ENCODE measurements around the gene ABLIM1.

The ABLIM1 gene

DNA sequence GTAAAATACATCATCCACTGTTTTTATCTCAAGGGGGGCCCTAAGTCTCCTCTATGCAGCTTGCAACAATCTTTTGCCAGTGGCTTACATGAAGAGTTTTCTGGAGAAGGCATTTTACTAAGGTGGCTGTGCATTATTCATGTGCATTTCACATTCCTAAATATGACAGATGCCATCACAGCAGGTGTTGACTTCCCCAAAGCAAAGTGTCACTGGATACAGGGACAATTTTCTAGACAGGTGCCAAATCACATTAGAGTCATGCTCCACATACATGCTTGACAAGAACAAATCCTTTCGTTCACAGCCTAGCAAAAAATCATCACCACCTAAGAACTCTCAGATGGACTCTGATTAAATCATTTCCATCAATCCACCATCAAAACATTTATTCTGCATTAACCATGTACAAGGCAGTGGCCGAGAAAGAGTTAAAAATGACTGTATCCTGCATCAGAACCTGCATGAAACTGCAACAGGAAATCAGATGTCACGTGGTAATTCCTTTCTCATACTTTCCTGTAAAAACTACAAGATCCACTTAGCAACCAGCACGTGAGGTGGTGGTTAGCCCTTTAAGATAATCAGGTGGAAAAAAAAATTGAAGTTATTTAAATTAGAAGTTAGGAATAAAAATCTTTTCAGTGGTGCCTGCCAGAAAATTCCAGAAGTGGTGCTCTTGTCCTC is 165.6 kb downstream of the ABLIM1 start:
- no peak for DNase-seq
- in situ Hi-C loops (cut with HindIII; ENCODE audit: low pct_ligation_motif_present, low pct_unique_long_range_greater_than_20kb, low sequenced_read_pairs): no loop called here

DNA sequence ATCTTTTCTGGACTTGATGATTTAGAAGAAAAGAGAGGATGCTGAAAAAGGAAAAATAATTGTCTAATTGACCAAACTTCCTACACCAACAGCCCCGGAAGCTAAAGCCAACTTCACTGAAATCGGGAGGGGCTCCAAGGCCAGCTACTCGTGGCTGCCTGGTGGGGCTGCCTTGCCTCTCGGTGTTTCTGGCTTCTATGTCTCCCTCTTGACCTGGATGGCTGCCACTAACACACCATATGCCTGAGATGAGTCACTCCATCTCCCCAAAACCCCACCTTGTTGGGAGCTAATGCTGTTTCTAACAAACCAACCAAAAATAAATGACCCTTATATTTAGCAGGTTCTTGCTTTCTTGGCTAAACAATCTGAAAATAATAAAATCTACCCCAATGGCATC is 166.1 kb downstream of the ABLIM1 start:
- in situ Hi-C loops (cut with HindIII; ENCODE audit: low pct_ligation_motif_present, low pct_unique_long_range_greater_than_20kb, low sequenced_read_pairs): no loop called here
- DNase-seq: no peak

DNA sequence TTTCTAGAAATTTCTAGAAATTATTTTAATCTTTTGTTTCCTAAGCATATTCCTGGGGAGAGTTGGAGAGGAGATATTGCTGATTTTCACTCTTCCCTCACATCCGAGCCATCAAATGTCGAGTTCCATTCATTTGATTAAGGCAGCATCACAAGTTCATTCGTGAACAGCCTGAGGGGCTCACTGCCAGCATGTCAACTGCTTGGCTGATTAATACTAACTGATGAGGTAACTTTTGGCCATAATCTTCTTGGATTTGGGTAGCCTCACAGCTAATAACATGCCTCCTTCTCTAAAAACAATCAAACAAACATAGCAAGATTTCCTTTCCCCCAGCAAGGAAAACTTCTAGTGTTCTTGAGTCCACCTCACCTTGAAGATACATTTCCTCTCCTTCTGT is 166.7 kb downstream of the ABLIM1 start:
- DNase-seq: no peak
- in situ Hi-C loops (cut with HindIII; ENCODE audit: low pct_ligation_motif_present, low pct_unique_long_range_greater_than_20kb, low sequenced_read_pairs): no loop called here

DNA sequence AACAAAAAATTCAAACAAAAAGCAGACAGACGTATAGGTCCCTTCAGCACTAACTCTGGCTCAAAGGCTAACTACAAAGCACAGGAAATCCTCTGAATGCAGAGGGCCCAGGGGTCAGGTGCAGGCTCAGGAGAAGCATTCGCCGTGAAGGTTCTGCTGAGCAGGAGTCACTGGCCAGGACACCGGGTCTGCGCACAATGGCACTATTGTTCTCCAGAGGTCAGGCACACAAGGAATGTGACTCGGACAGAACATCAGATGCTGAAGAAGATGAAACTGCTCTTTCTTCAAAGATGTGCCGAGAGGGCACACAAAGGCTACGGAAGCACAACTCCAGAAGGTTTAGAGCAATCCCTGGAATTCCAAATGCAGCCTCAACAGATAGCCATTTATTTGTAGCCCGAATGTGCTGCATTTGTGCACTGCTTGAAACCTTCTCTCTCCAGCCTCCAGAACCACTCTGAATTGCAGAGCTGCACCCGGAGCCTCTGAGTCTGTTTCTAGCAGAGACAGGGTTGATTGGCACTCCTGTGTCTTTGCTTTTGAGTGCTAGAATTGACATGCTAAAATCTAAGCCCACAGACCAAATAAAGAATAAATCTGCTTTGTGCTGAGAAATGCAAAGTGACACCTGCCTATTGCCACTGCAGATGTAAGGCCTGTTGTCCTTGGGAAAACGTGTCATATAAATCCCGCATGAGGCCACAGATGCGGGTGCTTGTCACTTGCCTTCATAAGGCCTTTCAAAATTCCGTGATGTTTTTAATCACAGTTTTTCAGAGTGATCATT is 168.4 kb downstream of the ABLIM1 start:
- DNase-seq: no peak
- in situ Hi-C loops (cut with HindIII; ENCODE audit: low pct_ligation_motif_present, low pct_unique_long_range_greater_than_20kb, low sequenced_read_pairs): no loop called here

DNA sequence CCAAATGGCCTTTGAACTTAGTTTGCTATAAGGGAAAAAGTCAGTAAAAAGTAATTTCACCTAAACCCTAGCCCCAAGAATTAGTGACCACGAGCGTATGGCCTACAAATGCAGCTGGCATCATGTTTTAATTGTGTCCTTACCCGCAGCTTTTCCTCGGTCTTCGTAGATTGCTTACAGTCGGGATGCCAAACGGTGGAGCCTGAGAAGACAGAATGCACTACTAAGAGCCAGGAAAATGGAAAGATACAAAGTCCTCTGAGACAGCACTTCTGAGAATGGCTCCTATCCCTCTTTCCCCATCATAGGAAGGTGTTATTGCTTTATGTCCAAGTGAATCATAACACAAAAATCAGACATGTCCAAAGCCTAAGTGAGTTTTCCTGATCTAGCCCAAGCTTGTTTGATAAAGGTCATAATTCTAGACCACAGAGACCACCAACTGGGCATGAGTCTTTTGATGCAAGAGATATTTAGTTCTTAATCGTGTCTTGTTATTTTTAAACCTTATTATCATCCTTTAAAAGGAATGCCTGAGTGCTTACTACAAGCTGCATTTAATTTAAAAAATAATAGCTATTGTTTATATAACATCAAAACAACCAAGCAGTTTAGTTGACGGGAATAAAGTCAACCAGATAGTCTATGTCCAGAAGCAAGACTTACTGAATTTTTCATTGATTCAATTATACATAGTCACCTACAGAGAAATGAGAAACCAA is 170.1 kb downstream of the ABLIM1 start:
- in situ Hi-C loops (cut with HindIII; ENCODE audit: low pct_ligation_motif_present, low pct_unique_long_range_greater_than_20kb, low sequenced_read_pairs): no loop called here
- no peak for DNase-seq

DNA sequence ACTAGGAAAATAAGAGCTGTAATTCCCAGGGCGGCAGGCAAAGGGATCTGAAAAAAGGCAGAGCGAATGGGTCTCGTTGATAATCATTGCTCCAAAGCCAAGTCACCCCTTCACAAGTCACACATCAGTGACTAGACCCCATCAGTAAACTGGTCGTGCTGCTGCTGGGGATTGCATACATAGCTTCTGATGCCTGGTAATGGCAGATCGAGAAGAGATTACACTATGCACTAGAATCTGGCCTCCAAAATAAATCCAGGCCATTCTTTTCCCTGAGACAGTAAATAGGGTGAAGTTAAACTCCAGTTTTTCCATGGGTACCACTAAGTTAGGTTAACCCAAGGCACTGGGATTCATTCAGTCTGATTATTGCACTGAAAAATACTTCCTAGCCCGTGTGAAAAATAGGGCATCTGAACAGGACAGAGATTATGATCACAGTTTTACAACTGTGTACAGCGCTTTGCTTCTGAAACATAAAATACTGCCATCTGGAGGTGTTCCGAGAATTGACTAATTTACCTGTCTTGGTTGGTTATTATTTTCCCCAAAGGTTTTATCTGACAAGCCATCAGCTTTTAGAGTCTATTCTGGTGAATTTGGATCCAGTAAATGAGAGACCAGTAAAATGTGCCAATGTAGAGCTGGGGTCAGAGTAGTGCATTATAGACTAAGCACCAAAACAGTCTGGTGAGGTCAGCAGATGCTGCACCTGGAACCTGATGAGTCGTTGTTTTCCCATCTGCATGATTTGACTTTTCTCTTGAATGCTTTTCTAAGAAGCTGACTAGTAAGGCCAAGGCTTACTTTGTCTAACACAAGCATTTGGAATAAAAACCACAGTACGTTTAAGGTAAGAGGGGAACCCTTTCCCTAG is 170.9 kb downstream of the ABLIM1 start:
- peak; percentile 70 for DNase-seq
- in situ Hi-C loops (cut with HindIII; ENCODE audit: low pct_ligation_motif_present, low pct_unique_long_range_greater_than_20kb, low sequenced_read_pairs): no loop called here

DNA sequence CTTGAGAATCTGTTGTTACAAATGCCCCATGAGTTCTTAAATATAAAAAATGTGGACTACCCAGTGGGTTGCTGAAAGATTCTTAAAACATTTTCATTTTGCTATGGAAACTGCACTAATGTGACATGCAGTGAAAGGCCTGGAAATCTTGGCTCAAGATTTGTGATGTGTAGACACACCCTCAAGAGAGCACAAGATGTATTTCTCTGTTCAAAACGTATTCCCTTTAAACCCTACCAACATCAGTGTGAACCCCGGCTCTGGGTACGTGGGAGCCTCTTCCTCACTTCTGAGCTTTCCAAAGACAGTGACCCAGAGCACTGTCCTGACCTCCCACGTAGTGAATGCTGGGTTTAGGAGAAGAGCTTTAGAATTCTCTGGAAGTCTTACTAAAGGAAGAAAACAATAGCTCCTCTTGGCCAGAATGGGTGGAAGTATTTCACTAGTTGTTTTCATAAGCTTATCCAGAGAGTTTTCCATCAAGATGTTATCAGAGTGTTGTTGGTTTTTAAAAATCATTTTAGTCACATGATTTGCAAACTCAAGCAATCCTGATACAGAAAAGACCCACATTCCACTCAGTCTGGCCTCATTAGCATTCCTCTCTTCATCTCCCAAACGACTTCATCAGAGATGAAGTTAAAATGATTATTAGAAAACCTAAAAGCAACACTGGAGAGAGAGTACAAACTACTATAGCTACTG is 172.2 kb downstream of the ABLIM1 start:
- in situ Hi-C loops (cut with HindIII; ENCODE audit: low pct_ligation_motif_present, low pct_unique_long_range_greater_than_20kb, low sequenced_read_pairs): no loop called here
- no peak for DNase-seq

DNA sequence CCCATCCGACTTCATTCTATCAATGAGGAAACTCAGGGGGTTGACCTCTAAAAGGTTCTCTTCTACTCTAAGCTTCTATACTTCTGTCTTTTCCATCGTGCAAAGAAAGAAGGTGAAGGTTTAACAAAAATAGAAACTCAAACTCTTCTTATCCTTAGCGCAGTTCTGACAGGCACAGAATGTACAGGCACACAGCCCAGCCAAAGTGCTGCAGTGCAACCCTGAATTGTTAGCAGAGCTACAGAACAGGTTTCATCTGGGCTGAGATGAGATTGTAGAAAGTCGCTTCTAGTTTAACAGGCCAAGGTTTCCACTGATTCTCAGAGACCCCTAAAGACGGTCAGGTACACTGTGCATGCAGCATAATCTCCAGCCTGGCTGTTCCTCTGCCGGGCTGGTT is 174.5 kb downstream of the ABLIM1 start:
- DNase-seq: no peak

DNA sequence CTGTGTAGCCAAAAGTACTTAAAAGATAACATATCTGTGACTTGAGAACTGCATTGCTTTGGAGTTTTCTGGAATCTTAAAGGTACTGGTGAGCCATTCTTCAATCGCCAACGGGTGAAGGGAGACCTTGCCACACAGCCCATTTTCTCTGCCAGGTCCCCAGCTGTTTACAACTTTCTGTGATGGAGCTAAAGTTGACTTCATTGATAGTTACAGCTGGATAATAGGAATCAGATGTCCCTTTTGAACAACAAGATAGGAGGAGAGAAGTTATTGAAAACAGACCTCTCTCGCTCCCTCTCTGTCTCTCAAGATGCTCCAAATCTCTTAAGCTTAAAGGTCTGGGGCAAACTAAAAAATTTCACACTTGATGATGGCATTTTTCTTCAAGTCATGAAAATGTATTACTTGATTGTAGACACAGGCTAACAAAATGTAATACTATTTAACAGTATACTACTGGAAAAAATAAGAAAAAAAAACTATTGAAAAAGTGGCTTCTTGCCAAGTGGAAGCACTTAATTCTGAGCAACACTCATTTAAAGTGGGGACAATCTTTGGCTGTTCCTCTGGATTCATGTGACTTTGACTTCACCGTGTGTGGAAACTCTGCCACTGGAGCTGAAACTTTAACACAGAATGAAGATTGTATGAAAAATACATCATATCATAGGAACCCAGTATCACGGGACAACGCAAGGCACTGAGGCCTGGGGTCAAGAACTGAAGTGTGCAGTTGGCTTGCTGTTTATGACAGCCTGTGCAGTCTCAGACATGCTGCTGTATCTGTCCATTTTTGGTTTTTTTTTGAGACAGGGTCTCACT is 175.4 kb downstream of the ABLIM1 start:
- in situ Hi-C loops (cut with HindIII; ENCODE audit: low pct_ligation_motif_present, low pct_unique_long_range_greater_than_20kb, low sequenced_read_pairs): no loop called here
- DNase-seq: no peak

More for the DNA sequence above, 174.5 kb downstream of the ABLIM1 start:
- in situ Hi-C loops (cut with HindIII; ENCODE audit: low pct_ligation_motif_present, low pct_unique_long_range_greater_than_20kb, low sequenced_read_pairs): no loop called here

DNA sequence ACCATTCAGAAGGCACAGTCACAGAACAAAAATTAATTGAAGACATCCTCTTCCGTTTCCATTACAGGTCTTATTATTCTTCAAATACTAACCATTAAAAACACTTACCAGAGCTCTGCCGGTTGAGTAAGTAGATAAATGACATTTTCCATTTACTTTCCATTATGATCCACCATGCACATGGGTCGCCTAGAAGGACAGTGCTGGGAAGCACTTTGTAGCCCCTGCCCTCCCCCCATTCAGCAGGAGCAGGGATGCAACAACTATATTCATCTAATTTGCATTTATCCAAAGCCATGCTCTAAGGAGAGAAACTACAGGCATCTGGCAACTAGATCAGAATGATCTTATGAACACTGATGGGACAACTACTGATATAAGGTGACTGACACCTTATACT is 177.0 kb downstream of the ABLIM1 start:
- DNase-seq: no peak
- in situ Hi-C loops (cut with HindIII; ENCODE audit: low pct_ligation_motif_present, low pct_unique_long_range_greater_than_20kb, low sequenced_read_pairs): no loop called here

DNA sequence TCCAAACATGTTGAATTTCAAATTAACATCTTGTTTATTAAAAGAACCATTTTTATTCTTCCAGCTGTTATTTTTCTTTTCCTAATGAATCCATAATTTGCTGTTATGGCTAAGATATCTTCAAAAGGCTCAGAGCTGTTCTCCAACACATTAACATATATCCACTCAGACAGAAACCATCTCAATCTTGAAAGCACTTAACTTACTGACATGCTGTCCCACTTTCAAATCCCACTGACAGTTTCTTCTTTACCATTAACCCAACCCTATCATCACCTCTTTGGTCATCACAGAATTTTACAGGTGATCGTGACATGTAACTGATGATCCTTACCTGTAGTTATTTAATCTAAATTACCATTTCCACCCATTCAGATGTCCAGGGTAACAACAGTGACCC is 178.2 kb downstream of the ABLIM1 start:
- in situ Hi-C loops (cut with HindIII; ENCODE audit: low pct_ligation_motif_present, low pct_unique_long_range_greater_than_20kb, low sequenced_read_pairs): no loop called here
- DNase-seq: no peak

DNA sequence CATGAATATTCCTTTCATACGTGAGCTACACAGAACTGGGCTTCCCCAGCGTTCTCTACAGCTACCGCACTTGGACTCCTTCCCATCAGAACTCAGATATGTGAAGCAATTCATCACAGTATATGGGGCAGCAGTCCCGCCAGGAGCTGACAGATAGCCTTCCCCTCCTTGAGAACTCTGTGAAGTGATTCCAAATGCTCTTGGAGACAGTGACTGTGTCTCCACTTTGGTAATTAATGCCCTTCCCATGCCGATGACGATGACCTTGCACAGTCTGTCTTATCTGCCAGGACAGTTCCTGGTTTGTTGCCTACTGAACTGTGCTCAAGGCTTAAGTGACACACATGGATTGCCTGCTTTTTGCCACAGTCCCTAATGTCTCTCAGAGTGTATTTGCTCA is 178.8 kb downstream of the ABLIM1 start:
- in situ Hi-C loops (cut with HindIII; ENCODE audit: low pct_ligation_motif_present, low pct_unique_long_range_greater_than_20kb, low sequenced_read_pairs): no loop called here
- no peak for DNase-seq

DNA sequence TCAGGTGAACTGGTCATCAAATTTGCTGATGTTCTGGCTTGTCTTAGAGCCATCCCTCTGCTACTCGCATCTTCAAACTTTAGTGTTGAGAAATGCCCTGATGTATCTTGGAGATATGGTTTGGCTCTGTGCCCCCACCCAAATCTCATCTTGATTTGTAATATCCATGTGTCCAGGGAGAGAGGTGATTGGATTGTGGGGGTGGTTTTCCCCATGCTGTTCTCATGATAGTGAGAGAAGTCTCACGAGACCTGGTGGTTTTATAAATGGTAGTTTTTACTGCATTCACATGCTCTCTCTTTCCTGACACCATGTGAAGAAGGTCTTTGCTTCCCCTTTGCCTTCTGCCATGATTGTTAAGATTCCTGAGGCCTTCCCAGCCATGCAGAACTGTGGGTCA is 179.8 kb downstream of the ABLIM1 start:
- in situ Hi-C loops (cut with HindIII; ENCODE audit: low pct_ligation_motif_present, low pct_unique_long_range_greater_than_20kb, low sequenced_read_pairs): no loop called here

DNA sequence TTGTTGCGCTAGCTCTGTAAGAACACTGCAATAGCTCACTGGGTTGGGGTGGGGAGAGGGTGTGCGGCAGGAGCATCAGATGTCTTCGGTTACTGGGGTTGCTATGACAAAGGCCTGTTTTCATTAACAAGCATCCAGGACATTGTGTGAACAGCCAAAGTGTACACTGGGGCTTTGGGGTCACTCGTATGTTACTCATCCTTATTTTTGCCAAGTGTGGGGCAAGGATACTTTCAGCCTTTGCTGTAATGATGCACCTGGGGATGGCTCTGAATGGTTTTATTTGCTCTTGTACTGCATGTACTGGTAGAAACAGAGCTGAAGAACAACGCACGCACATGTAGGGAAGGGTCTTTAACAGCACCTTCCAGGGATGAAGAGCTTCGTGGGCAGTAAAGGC is 180.8 kb downstream of the ABLIM1 start:
- no peak for DNase-seq
- in situ Hi-C loops (cut with HindIII; ENCODE audit: low pct_ligation_motif_present, low pct_unique_long_range_greater_than_20kb, low sequenced_read_pairs): no loop called here

More for the DNA sequence above, 179.8 kb downstream of the ABLIM1 start:
- DNase-seq: no peak

DNA sequence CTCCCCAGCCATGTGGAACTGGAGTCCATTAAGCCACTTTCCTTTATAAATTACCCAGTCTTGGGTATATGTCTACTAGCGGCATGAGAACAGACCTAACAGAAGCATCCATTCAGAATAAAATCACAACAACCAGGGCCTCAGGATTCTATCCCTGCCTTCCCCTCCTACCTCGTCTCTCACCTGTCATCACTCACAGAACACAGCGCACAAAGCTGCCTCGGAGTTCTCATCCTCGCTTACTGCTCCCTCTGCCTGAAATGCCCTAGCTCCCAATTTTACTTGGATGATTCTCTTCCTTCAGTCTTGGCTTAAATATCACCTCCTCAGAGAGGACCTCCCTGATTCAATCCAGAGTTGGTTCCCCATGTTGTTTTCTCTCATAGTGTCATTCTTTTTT is 183.1 kb downstream of the ABLIM1 start:
- in situ Hi-C loops (cut with HindIII; ENCODE audit: low pct_ligation_motif_present, low pct_unique_long_range_greater_than_20kb, low sequenced_read_pairs): no loop called here
- DNase-seq: no peak

DNA sequence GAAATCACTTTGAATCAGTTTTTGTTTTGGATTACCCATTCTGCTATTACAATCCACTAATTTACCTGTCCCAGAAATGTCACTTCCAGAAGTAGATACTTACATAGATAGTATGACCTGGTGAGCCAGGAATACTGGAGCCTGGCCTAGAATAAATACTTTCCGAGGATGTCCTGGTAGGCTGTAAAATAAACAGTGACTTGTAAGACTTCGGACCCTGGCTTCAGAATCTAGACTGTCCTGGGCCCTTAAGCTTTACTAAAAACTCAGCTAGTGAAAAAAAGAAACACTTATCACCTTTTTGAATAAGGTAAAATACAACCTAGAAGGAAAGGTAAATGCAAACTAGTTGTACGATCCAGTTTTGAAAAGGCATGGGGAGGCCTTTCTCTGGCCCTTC is 184.3 kb downstream of the ABLIM1 start:
- DNase-seq: no peak
- in situ Hi-C loops (cut with HindIII; ENCODE audit: low pct_ligation_motif_present, low pct_unique_long_range_greater_than_20kb, low sequenced_read_pairs): no loop called here

DNA sequence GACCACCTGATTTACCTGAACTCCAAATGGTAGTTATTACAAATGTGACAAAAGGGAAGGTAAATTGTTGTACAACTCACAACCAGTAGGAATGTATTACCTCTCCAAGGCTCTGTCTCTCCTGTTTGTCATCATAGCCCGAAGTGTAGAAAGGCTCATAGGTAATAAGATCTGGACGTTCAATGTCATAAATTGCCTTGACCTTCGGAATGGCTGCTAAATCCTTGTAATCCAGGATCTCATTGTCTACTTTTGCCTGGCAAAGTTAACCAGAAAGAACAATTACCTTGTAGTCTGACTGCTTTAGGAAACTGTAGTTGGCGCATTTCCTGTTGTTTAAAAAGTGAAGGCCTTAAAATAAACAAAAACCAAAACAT is 185.2 kb downstream of the ABLIM1 start:
- no peak for DNase-seq
- in situ Hi-C loops (cut with HindIII; ENCODE audit: low pct_ligation_motif_present, low pct_unique_long_range_greater_than_20kb, low sequenced_read_pairs): no loop called here

Data from ACHN (cell line).